ENCODE measurements around the gene RAPGEF2. TPM values are rescaled to one million over a fixed set of nuclear protein-coding genes. Genes with fewer than 3 reads are reported as not detected.

RAPGEF2 gene
- total and polyA plus RNA-seq, 9 of the 15 experiments (the other 6 are each of a cell fraction or from before 2014, with no cell fraction given) = 3.1 to 32.6 (median 23.1) TPM

DNA sequence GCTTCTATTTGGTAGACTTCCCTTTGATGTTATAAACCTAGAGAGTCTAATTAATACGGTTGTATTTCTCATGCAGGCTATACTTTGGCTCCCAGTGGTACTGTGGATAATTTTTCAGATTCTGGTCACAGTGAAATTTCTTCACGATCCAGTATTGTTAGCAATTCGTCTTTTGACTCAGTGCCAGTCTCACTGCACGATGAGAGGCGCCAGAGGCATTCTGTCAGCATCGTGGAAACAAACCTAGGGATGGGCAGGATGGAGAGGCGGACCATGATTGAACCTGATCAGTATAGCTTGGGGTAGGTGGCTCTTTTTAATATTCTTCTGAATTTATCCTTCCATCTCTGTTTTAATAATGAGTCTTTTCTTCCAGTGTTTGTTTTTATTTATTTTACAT is 249.7 kb downstream of the RAPGEF2 start:
- Histone ChIP-seq H4K20me1 (replicated peaks; ENCODE audit: control insufficient read depth, insufficient read depth, low read length) (no peaks in the 10 kb centered on the region), H2AFZ (ENCODE audit: low read depth, low read length) (no peak overlapping the region), H3K4me2 (ENCODE audit: insufficient read depth, low read length) (no peak overlapping the region), H3K79me2 (ENCODE audit: control insufficient read depth, insufficient read depth, low read length) (no peaks in the 10 kb centered on the region), H3K27ac (ENCODE audit: extremely low read depth, low read depth, low read length) (no peak overlapping the region), H3K4me3 (no peak overlapping the region), H3K27me3 (ENCODE audit: control insufficient read depth in 2 of 2, insufficient read depth in 2 of 2, low read length in 2 of 2) (no peaks in the 10 kb centered on the region), H3K9me1 (ENCODE audit: control insufficient read depth, insufficient read depth, low read length) (no peaks in the 10 kb centered on the region), H3K9me3 (replicated peaks; ENCODE audit: control insufficient read depth, insufficient read depth, low read depth, low read length) (no peaks in the 10 kb centered on the region), H3K36me3 (ENCODE audit: control insufficient read depth, insufficient read depth, low read length) (peaks cover 54% of the 10 kb centered on the region), H3K9ac (ENCODE audit: insufficient read depth in 1 of 2, low read depth in 2 of 2, low read length in 2 of 2) (no peak overlapping the region), H3K4me1 (replicated peaks in 1 of 2; ENCODE audit: control insufficient read depth in 2 of 2, insufficient read depth in 2 of 2, low read length in 2 of 2) (no peaks in the 10 kb centered on the region)
- CTCF ChIA-PET (ENCODE audit: low intra/inter-chr PET ratio) = no interaction called here
- POLR2A ChIA-PET = interaction anchor here (0.6 kb wide), 1 partner anchor 55 kb away, joined by 3 read pairs; no protein-coding TSS in a partner anchor
- TF ChIP-seq CCAR2 (IDR thresholded peaks at IDR 0.05; ENCODE audit: low read depth, low read length) (no peak), MCM3 (IDR thresholded peaks at IDR 0.05) (no peak), JUNB (CRISPR knock-in tag; conservative IDR thresholded peaks at IDR 0.05) (no peak), CCNT2 (IDR thresholded peaks at IDR 0.05; ENCODE audit: borderline replicate concordance, extremely low read depth, insufficient read length, low read depth, low read length) (no peak), TRIM28 (IDR thresholded peaks at IDR 0.05) (no peak), NFXL1 (CRISPR knock-in tag; IDR thresholded peaks at IDR 0.05) (no peak), FOS (IDR thresholded peaks at IDR 0.05; ENCODE audit: extremely low read depth, insufficient read length) (no peak), TAL1 (IDR thresholded peaks at IDR 0.05) (no peak), E2F3 (CRISPR knock-in tag; IDR thresholded peaks at IDR 0.05) (no peak)
- TF ChIP-seq, protein P1, sequence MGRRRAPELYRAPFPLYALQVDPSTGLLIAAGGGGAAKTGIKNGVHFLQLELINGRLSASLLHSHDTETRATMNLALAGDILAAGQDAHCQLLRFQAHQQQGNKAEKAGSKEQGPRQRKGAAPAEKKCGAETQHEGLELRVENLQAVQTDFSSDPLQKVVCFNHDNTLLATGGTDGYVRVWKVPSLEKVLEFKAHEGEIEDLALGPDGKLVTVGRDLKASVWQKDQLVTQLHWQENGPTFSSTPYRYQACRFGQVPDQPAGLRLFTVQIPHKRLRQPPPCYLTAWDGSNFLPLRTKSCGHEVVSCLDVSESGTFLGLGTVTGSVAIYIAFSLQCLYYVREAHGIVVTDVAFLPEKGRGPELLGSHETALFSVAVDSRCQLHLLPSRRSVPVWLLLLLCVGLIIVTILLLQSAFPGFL (CRISPR knock-in tag; IDR thresholded peaks at IDR 0.05) = no peak
- TF ChIP-seq, protein P2, sequence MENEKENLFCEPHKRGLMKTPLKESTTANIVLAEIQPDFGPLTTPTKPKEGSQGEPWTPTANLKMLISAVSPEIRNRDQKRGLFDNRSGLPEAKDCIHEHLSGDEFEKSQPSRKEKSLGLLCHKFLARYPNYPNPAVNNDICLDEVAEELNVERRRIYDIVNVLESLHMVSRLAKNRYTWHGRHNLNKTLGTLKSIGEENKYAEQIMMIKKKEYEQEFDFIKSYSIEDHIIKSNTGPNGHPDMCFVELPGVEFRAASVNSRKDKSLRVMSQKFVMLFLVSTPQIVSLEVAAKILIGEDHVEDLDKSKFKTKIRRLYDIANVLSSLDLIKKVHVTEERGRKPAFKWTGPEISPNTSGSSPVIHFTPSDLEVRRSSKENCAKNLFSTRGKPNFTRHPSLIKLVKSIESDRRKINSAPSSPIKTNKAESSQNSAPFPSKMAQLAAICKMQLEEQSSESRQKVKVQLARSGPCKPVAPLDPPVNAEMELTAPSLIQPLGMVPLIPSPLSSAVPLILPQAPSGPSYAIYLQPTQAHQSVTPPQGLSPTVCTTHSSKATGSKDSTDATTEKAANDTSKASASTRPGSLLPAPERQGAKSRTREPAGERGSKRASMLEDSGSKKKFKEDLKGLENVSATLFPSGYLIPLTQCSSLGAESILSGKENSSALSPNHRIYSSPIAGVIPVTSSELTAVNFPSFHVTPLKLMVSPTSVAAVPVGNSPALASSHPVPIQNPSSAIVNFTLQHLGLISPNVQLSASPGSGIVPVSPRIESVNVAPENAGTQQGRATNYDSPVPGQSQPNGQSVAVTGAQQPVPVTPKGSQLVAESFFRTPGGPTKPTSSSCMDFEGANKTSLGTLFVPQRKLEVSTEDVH (IDR thresholded peaks at IDR 0.05; ENCODE audit: low read depth, partially characterized antibody) = no peak
- TF ChIP-seq, protein P3, sequence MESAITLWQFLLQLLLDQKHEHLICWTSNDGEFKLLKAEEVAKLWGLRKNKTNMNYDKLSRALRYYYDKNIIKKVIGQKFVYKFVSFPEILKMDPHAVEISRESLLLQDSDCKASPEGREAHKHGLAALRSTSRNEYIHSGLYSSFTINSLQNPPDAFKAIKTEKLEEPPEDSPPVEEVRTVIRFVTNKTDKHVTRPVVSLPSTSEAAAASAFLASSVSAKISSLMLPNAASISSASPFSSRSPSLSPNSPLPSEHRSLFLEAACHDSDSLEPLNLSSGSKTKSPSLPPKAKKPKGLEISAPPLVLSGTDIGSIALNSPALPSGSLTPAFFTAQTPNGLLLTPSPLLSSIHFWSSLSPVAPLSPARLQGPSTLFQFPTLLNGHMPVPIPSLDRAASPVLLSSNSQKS (CRISPR knock-in tag; IDR thresholded peaks at IDR 0.05) = no peak
- ATAC-seq (no peak), FAIRE-seq (no peak), DNase-seq (ENCODE audit: extremely low read depth in 1 of 4, low spot score in 3 of 4) (no peak)
- 81% methylated on average over 7 of the region's 7 CpGs for WGBS (ENCODE audit: insufficient coverage, low coverage, missing lambda C conversion rate)
- BruUV-seq (replicated peaks) = no TSS peak
- intact Hi-C loops (cut with micrococcal nuclease) = no loop called here
- in situ Hi-C loops (cut with MboI) = no loop called here
